ENCODE measurements around the gene MRPL21.
"Not testable (repeated sequence)": the region's sequence is repeated elsewhere in the genome, so short reads cannot be mapped to it uniquely, and the experiment has no call there.

Gene MRPL21

DNA sequence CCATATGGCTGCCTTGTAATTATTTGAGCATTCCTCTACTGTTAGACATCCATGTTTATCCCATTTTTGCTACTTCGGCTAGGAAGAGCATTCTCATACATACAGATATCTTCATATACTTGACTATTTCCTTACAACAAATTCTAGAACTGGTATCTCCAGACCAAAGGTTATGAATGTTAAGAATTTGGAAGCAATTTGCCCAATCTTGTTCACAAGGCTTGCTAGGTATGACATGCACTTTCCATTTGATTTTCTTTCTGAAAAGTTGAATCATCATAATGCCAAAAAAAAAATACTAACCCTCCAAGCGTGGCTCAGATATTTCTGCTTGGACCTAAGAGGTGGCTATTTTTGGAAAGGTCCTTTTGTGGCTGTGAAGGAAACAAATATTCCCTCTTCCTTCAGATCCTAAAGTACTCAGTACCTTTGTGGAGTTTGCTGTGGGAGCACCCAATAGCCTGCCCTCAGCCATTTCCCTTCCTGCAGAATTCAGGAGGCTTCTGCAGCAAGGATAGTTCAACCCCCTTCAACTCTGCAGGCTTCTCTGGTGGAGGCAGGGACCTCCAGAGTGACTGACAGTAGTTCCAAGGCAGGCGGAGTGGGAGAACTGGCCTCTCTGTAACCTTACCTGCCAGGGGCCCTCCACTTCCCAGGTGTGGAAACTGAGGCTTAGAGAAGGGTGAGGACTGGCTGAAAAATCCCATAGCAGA, 39.9 kb downstream of the MRPL21 start:
- no peak for DNase-seq (ENCODE audit: low read depth)
- TF ChIP-seq, protein P1, sequence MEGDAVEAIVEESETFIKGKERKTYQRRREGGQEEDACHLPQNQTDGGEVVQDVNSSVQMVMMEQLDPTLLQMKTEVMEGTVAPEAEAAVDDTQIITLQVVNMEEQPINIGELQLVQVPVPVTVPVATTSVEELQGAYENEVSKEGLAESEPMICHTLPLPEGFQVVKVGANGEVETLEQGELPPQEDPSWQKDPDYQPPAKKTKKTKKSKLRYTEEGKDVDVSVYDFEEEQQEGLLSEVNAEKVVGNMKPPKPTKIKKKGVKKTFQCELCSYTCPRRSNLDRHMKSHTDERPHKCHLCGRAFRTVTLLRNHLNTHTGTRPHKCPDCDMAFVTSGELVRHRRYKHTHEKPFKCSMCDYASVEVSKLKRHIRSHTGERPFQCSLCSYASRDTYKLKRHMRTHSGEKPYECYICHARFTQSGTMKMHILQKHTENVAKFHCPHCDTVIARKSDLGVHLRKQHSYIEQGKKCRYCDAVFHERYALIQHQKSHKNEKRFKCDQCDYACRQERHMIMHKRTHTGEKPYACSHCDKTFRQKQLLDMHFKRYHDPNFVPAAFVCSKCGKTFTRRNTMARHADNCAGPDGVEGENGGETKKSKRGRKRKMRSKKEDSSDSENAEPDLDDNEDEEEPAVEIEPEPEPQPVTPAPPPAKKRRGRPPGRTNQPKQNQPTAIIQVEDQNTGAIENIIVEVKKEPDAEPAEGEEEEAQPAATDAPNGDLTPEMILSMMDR (IDR thresholded peaks at IDR 0.05; ENCODE audit: control insufficient read depth, insufficient read depth, low read depth, low read length, missing control alignments) = no peak
- H3K4me3 ChIP-seq (ENCODE audit: control insufficient read depth, low read depth, low read length) = no peak overlapping the region

DNA sequence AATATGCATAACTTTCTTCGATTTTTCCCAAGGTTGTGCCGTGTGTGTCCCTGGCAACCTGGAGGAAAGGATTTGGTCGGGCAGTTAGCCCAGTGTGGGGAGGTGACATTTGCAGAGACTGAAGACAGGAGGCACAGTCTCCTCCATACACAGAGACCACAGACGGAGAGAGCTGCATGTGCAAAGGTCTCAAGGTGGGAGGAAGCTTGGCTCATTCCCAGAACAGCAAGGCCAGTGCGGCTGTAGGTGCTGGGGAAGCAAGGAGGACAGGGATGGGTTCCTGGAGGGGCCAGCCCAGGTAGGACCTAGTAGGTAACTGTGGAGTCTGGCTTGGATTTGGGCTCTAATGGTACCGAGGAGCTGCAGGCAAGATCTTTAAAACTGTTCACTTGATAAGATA, 41.2 kb downstream of the MRPL21 start:
- no peak overlapping the region for H3K4me3 ChIP-seq (ENCODE audit: control insufficient read depth, low read depth, low read length)
- TF ChIP-seq, protein P1 (IDR thresholded peaks at IDR 0.05; ENCODE audit: control insufficient read depth, insufficient read depth, low read depth, low read length, missing control alignments) = no peak
- DNase-seq (ENCODE audit: low read depth) = no peak

DNA sequence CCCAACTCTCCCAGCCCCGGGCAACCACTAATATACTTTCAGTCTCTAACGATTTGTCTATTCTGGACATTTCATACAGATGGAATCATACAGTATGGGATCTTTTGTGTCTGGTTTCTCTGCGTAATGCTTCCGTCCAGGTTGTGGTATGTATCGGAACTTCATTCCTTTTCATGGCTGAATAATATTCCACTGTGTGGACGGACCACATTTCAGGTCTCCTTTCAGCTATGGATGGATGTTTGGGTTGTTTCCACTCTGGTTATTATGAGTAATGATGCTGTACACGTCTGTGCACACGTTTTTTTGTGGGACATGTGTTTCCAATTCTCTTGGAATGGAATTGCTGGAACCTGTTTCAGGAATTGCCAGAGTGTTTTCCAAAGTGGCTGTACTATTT, 44.5 kb downstream of the MRPL21 start:
- no peak for DNase-seq (ENCODE audit: low read depth)
- no peak overlapping the region for H3K4me3 ChIP-seq (ENCODE audit: control insufficient read depth, low read depth, low read length)
- TF ChIP-seq, protein P1 (IDR thresholded peaks at IDR 0.05; ENCODE audit: control insufficient read depth, insufficient read depth, low read depth, low read length, missing control alignments) = no peak

DNA sequence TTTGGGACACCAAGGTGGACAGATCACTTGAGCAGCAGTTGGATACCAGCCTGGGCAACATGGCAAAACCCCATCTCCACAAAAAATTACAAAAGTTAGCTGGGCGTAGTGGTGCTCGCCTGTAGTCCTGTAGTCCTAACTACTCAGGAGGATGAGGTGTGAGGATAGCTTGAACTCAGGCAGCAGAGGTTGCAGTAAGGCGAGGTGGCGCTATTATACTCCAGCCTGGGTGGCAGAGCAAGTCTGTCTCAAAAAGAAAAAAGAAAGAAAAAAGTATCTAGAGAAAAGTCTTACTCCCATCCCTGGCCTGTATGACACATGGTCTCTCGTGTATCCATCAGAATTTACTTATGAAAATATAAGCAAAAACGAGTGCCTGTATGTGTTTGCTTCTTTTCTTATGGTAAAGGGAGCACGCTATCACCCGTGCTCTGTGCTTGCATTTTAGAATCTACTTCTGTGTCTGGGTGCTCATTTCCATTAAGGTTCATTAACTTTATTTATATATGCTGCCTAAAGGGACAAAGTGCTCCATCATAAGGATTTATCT, 46.5 kb downstream of the MRPL21 start:
- TF ChIP-seq, protein P1 (IDR thresholded peaks at IDR 0.05; ENCODE audit: control insufficient read depth, insufficient read depth, low read depth, low read length, missing control alignments) = no peak
- no peak for DNase-seq (ENCODE audit: low read depth)

DNA sequence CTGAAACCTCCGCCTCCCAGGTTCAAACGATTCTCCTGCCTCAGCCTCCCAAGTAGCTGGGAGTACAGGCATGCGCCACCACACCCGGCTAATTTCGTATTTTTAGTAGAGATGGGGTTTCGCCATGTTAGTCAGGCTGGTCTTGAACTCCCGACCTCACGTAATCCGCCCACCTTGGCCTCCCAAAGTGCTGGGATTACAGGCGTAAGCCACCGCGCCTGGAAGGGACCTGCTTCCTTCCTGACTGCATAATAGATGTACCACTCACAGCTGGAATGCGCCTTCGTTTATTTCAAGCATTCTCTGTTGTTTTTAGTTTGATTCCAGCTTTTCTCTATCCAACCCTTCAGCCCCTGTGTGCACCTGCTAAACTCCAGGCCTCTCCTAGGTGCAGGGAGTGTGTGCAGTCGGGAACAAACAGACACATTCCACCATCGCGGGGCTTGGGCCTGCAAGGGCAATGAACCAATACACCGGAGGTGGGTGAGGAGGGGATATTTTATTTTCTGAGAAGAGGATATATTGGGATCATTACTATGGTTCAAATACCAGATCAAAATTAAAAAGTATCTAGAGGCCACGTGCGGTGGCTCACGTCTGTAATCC, 47.1 kb downstream of the MRPL21 start:
- H3K4me3 ChIP-seq (ENCODE audit: control insufficient read depth, low read depth, low read length); DNase-seq (ENCODE audit: low read depth): not testable (repeated sequence)

More for the DNA sequence above, 46.5 kb downstream of the MRPL21 start:
- H3K4me3 ChIP-seq (ENCODE audit: control insufficient read depth, low read depth, low read length) = no peak overlapping the region

DNA sequence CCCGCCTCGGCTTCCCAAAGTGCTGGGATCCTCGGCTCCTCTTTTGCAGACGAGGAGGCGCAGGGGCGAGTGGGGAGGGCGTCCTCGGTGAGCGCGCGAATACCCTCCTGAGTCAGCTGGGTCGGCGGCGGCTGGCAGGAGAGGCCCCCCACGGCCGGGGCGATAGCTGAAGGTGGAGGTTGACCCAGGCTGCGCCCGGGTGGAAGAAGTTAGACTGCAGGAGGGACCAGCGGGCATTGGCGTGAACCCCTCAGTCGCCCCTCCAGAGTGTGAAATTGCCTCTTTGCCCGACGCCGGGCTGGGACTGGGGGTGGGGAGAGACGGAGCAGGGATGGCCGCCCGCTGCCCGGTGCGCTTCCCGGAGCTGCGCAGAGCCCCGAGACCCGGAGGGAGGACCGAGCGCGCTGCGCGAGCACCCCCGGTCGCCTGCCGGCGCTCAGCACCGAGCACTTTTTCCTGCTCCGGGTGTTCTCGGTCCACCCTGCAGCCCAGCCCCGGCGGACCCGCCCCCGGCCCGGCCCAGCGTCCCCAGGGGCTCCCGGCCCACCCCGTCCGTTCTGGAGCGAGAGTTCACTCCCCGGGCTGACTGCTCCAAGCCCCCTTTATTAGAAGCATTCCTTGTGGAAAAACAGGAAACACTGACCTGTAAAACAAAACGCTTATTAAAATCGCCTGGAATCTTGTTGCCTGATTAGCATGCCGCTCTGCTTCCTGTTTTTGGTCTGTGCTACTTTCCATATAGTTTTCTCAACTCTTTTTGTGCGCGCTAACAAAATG, 48.2 kb downstream of the MRPL21 start:
- no peak for DNase-seq (ENCODE audit: low read depth)
- peak overlapping the region; percentile 65 for H3K4me3 ChIP-seq (ENCODE audit: control insufficient read depth, low read depth, low read length)
- TF ChIP-seq, protein P1 (IDR thresholded peaks at IDR 0.05; ENCODE audit: control insufficient read depth, insufficient read depth, low read depth, low read length, missing control alignments) = peak; percentile 32
